ENCODE results near the gene HMGCS2. TPM values are rescaled to one million over a fixed set of nuclear protein-coding genes. Genes with fewer than 3 reads are reported as not detected.

HMGCS2 gene
- total RNA-seq, 1 donor from 2014 or later = not detected

- Histone ChIP-seq H3K4me3 (ENCODE audit: low read depth, low read length) (no peak overlapping the region), H3K27me3 (ENCODE audit: control insufficient read depth, insufficient read depth, low read length) (no peaks in the 10 kb centered on the region), H3K36me3 (ENCODE audit: control insufficient read depth, insufficient read depth, low read length) (no peaks in the 10 kb centered on the region)
- no peak for DNase-seq (ENCODE audit: low read depth)
- TF ChIP-seq CTCF (IDR thresholded peaks at IDR 0.05; ENCODE audit: insufficient read depth, low read length, poor library complexity, severe bottlenecking) = no peak
These were observed 4.5 kb downstream of the HMGCS2 start for GRCh38 chr1:119764220-119764619.

GRCh38 chr1:119762953-119763352, 5.8 kb downstream of the HMGCS2 start:
- no peak overlapping the region for H3K4me3 ChIP-seq (ENCODE audit: low read depth, low read length)
- H3K36me3 ChIP-seq (ENCODE audit: control insufficient read depth, insufficient read depth, low read length) = no peaks in the 10 kb centered on the region
- no peaks in the 10 kb centered on the region for H3K27me3 ChIP-seq (ENCODE audit: control insufficient read depth, insufficient read depth, low read length)
- no peak for DNase-seq (ENCODE audit: low read depth)
- no peak for TF ChIP-seq CTCF (IDR thresholded peaks at IDR 0.05; ENCODE audit: insufficient read depth, low read length, poor library complexity, severe bottlenecking)

GRCh38 chr1:119762409-119762808, 6.3 kb downstream of the HMGCS2 start:
- no peak for DNase-seq (ENCODE audit: low read depth)
- no peak for TF ChIP-seq CTCF (IDR thresholded peaks at IDR 0.05; ENCODE audit: insufficient read depth, low read length, poor library complexity, severe bottlenecking)
- no peaks in the 10 kb centered on the region for H3K27me3 ChIP-seq (ENCODE audit: control insufficient read depth, insufficient read depth, low read length)
- no peak overlapping the region for H3K4me3 ChIP-seq (ENCODE audit: low read depth, low read length)
- no peaks in the 10 kb centered on the region for H3K36me3 ChIP-seq (ENCODE audit: control insufficient read depth, insufficient read depth, low read length)

- no peak for DNase-seq (ENCODE audit: low read depth)
- TF ChIP-seq CTCF (IDR thresholded peaks at IDR 0.05; ENCODE audit: insufficient read depth, low read length, poor library complexity, severe bottlenecking) = no peak
- no peak overlapping the region for H3K4me3 ChIP-seq (ENCODE audit: low read depth, low read length)
These were observed 10.1 kb downstream of the HMGCS2 start for GRCh38 chr1:119758584-119758983.

GRCh38 chr1:119752592-119752991, 16.1 kb downstream of the HMGCS2 start:
- Histone ChIP-seq H3K4me3 (ENCODE audit: low read depth, low read length) (no peak overlapping the region), H3K36me3 (ENCODE audit: control insufficient read depth, insufficient read depth, low read length) (no peaks in the 10 kb centered on the region), H3K27me3 (ENCODE audit: control insufficient read depth, insufficient read depth, low read length) (peaks cover 3% of the 10 kb centered on the region)
- TF ChIP-seq CTCF (IDR thresholded peaks at IDR 0.05; ENCODE audit: insufficient read depth, low read length, poor library complexity, severe bottlenecking) = no peak
- DNase-seq (ENCODE audit: low read depth) = no peak

More at GRCh38 chr1:119758584-119758983, 10.1 kb downstream of the HMGCS2 start:
- Histone ChIP-seq H3K27me3 (ENCODE audit: control insufficient read depth, insufficient read depth, low read length) (no peaks in the 10 kb centered on the region), H3K36me3 (ENCODE audit: control insufficient read depth, insufficient read depth, low read length) (no peaks in the 10 kb centered on the region)

GRCh38 chr1:119748040-119748439, 20.7 kb downstream of the HMGCS2 start:
- H3K4me3 ChIP-seq (ENCODE audit: low read depth, low read length) = no peak overlapping the region
- DNase-seq (ENCODE audit: low read depth) = no peak
- H3K27me3 ChIP-seq (ENCODE audit: control insufficient read depth, insufficient read depth, low read length) = peaks cover 3% of the 10 kb centered on the region
- peaks cover 1% of the 10 kb centered on the region for H3K36me3 ChIP-seq (ENCODE audit: control insufficient read depth, insufficient read depth, low read length)
- no peak for TF ChIP-seq CTCF (IDR thresholded peaks at IDR 0.05; ENCODE audit: insufficient read depth, low read length, poor library complexity, severe bottlenecking)

All from kidney epithelial cell (primary cell).